GM12878 (cell line): ENCODE measurements around the gene COL4A3. TPM values are rescaled to one million over a fixed set of nuclear protein-coding genes. Genes with fewer than 3 reads are reported as not detected.

Experiments used
- ATAC-seq: fragments of 200-7000 bp; cut with Tn5 transposase; 3 replicates; pipeline ENCODE4 v1.9.1; 2020; ENCODE audit warnings: mild to moderate bottlenecking, moderate library complexity
- BruUV-seq: library from RNA; stranded (reverse); fragments of 400-500 nt; replicated peaks from 2 replicates; lab custom pipeline; 2021; lab: Mats Ljungman, UMichigan
- CTCF ChIA-PET: fragments of 300-600 bp; sonication (Branson Sonifier 250); formaldehyde crosslinking; extraction: SDS; loops from one replicate; lab custom pipeline; 2021; ENCODE audit warnings: inconsistent platforms; lab: Yijun Ruan, JAX
- POLR2A ChIA-PET: fragments of 350-600 bp; formaldehyde crosslinking; extraction: SDS; loops from one replicate; lab custom pipeline; 2021; ENCODE audit warnings: inconsistent platforms; lab: Charles Lee
- RAD21 ChIA-PET: fragments of 300-600 bp; sonication (Branson Sonifier 250); formaldehyde crosslinking; loops from one replicate; lab custom pipeline; 2023; ENCODE audit warnings: antibody characterized with exemption; ENCODE audit not compliant: unreplicated experiment; lab: Charles Lee
- SMC1A ChIA-PET: fragments of 300-600 bp; sonication (Branson Sonifier 250); formaldehyde crosslinking; loops from one replicate; lab custom pipeline; 2023; ENCODE audit not compliant: unreplicated experiment, uncharacterized antibody; lab: Charles Lee
- DNase-seq: peaks from one replicate; pipeline ENCODE4 v3.0.0-alpha.2; 2011; ENCODE audit warnings: low read depth, low spot score
- FAIRE-seq: peaks from 3 replicates; lab custom pipeline; 2011; peaks lifted over from hg19 to GRCh38; lab: Jason Lieb, UNC
- H2AFZ ChIP-seq: 2 replicates; pipeline ENCODE4 v1.6.0; 2011; ENCODE audit warnings: low read depth, low read length, control low read depth; ENCODE audit not compliant: control insufficient read depth
- H3K27ac ChIP-seq: 2 replicates; pipeline ENCODE4 v1.5.1; 2011; ENCODE audit warnings: control low read depth; ENCODE audit not compliant: control insufficient read depth, insufficient read depth
- H3K27me3 ChIP-seq, 2 experiments: replicated peaks in 1 of 2; 2 replicates each; pipeline versions ENCODE4 v1.6.0 to v1.6.1; 2011; ENCODE audit warnings: low read length in 1 of 2; ENCODE audit not compliant: control insufficient read depth in 2 of 2, insufficient read depth in 2 of 2
- H3K36me3 ChIP-seq, 2 experiments: 2 replicates each; pipeline ENCODE4 v1.5.1; 2011; ENCODE audit warnings: low read length in 1 of 2; ENCODE audit not compliant: control insufficient read depth in 2 of 2, insufficient read depth in 2 of 2
- H3K4me1 ChIP-seq: 2 replicates; pipeline ENCODE4 v1.6.1; 2011; ENCODE audit warnings: mild to moderate bottlenecking, low read length, moderate library complexity, mixed read lengths; ENCODE audit not compliant: control insufficient read depth, insufficient read depth
- H3K4me2 ChIP-seq: 2 replicates; pipeline ENCODE4 v1.6.0; 2011; ENCODE audit warnings: control low read depth; ENCODE audit not compliant: control insufficient read depth, insufficient read depth
- H3K4me3 ChIP-seq: fragments of 200-600 bp; sonication (generic); 2 replicates; pipeline ENCODE4 v1.5.1; 2016
- H3K79me2 ChIP-seq: 2 replicates; pipeline ENCODE4 v1.6.0; 2011; ENCODE audit warnings: low read length; ENCODE audit not compliant: control insufficient read depth, insufficient read depth
- H3K9ac ChIP-seq: 2 replicates; pipeline ENCODE4 v1.8.0; 2011; ENCODE audit warnings: low read length, control low read depth, mixed read lengths; ENCODE audit not compliant: control insufficient read depth, insufficient read depth
- H3K9me3 ChIP-seq: replicated peaks from 3 replicates; pipeline ENCODE4 v1.5.1; 2011; ENCODE audit warnings: mild to moderate bottlenecking, low read length; ENCODE audit not compliant: control insufficient read depth, insufficient read depth
- H4K20me1 ChIP-seq: 2 replicates; pipeline ENCODE4 v1.6.0; 2011; ENCODE audit not compliant: control insufficient read depth, insufficient read depth
- GABPA ChIP-seq: IDR thresholded peaks from 2 replicates; pipeline ENCODE4 v1.6.1; 2014; ENCODE audit warnings: antibody characterized with exemption, low read depth, mild to moderate bottlenecking, inconsistent platforms
- IKZF1 ChIP-seq: fragments of 450-650 bp; conservative IDR thresholded peaks from 2 replicates; pipeline ENCODE4 v1.6.1; 2017; ENCODE audit warnings: antibody characterized with exemption, mild to moderate bottlenecking
- MAX ChIP-seq: IDR thresholded peaks from 2 replicates; pipeline ENCODE4 v1.6.1; 2012; ENCODE audit warnings: low read depth, low read length, improper control_type of control experiment
- NFXL1 ChIP-seq: fragments of 450-650 bp; IDR thresholded peaks from 2 replicates; pipeline ENCODE4 v1.6.1; 2017; ENCODE audit warnings: antibody characterized with exemption, mild to moderate bottlenecking, borderline replicate concordance
- NR2C2 ChIP-seq: IDR thresholded peaks from 2 replicates; pipeline ENCODE4 v1.6.1; 2011; ENCODE audit warnings: borderline replicate concordance, low read depth; ENCODE audit not compliant: control insufficient read depth, insufficient read length
- NR2F1 ChIP-seq: fragments of 450-650 bp; conservative IDR thresholded peaks from 2 replicates; pipeline ENCODE4 v1.6.1; 2017; ENCODE audit warnings: mild to moderate bottlenecking
- RAD21 ChIP-seq: IDR thresholded peaks from 2 replicates; pipeline ENCODE4 v1.6.1; 2011; ENCODE audit warnings: mild to moderate bottlenecking, low read depth, low read length, moderate library complexity; ENCODE audit not compliant: insufficient read depth
- RCOR1 ChIP-seq: conservative IDR thresholded peaks from 2 replicates; pipeline ENCODE4 v1.6.1; 2012; ENCODE audit warnings: low read depth, low read length, improper control_type of control experiment
- SUPT20H ChIP-seq: IDR thresholded peaks from 2 replicates; pipeline ENCODE4 v1.6.1; 2011; ENCODE audit warnings: low read depth, mild to moderate bottlenecking, low read length, moderate library complexity, borderline replicate concordance; ENCODE audit not compliant: control insufficient read depth
- YBX1 ChIP-seq: fragments of 450-650 bp; IDR thresholded peaks from 2 replicates; pipeline ENCODE4 v1.6.1; 2016; ENCODE audit warnings: antibody characterized with exemption
- ZNF622 ChIP-seq: fragments of 450-650 bp; IDR thresholded peaks from 2 replicates; pipeline ENCODE4 v1.6.1; 2017; ENCODE audit warnings: mild to moderate bottlenecking, inconsistent platforms
- WGBS: methylation state at CpG from one replicate; pipeline ENCODE4 v1.1.6; 2016; ENCODE audit warnings: low lambda C conversion rate; ENCODE audit not compliant: insufficient replicate concordance, insufficient coverage; ENCODE audit errors: missing lambda C conversion rate; 5-methylcytosine and 5-hydroxymethylcytosine counted together
- in situ Hi-C: fragments of 300-500 bp; cut with MboI; formaldehyde crosslinking; loops from 9 replicates; pipeline ENCODE4 v1.14.3; 2018; ENCODE audit warnings: mixed read lengths
- intact Hi-C: fragments of 100-400 bp; cut with micrococcal nuclease; formaldehyde crosslinking; loops from one replicate; pipeline ENCODE4 v1.14.2; 2022; ENCODE audit not compliant: unreplicated experiment
- polyA plus RNA-seq, 11 experiments: library from polyadenylated mRNA; depleted of rRNA in 4 of 11; unstranded in 6 of 11; stranded (reverse) in 5 of 11; fragments of >200 nt; fragmentation: Nextera tagmentation in 4 of 11; fragmentation: Illumina TruSeq in 1 of 11; extraction: Ambion mirVana in 4 of 11; extraction: Trizol in 1 of 11; gene quantifications; 1 replicate in 1 of 11; 2 replicates in 10 of 11; pipeline versions ENCODE4 v1.2.1 to v1.2.3, GENCODE V29; 2011 to 2016; ENCODE audit warnings: inconsistent platforms in 2 of 11, missing spikeins in 2 of 11, low read depth in 1 of 11
- total RNA-seq, 4 experiments: library from RNA; depleted of rRNA in 3 of 4; stranded (reverse); fragments of >200 nt in 3 of 4; fragmentation: Illumina TruSeq in 1 of 4; extraction: Trizol in 1 of 4; gene quantifications; 2 replicates each; pipeline versions ENCODE4 v1.2.1 to v1.2.3, GENCODE V29; 2013 to 2021

COL4A3 gene
- total and polyA plus RNA-seq, 10 of the 15 experiments (the other 5 are each of a cell fraction or from before 2014, with no cell fraction given) = 0.34 to 10.5 (median 3.8) TPM

GRCh38 chr2:227180770-227181169, 16.3 kb downstream of the COL4A3 start:
- ChIA-PET SMC1A (no interaction called here), POLR2A (no interaction called here), RAD21 (no interaction called here), CTCF (no interaction called here)
- H3K27ac ChIP-seq = no peak overlapping the region
- no peak overlapping the region for H3K9ac ChIP-seq
- intact Hi-C loops (no loop called here), in situ Hi-C loops (no loop called here)
- H3K79me2 ChIP-seq = no peaks in the 10 kb centered on the region
- WGBS = 98% methylated on average over 3 of the region's 3 CpGs
- no peak overlapping the region for H3K4me2 ChIP-seq
- no peak overlapping the region for H2AFZ ChIP-seq
- H3K4me1 ChIP-seq = no peaks in the 10 kb centered on the region
- no peak overlapping the region for H3K4me3 ChIP-seq
- no peaks in the 10 kb centered on the region for H4K20me1 ChIP-seq
- no peak for TF ChIP-seq RCOR1
- TF ChIP-seq NR2F1 = no peak
- TF ChIP-seq ZNF622 = no peak
- TF ChIP-seq NR2C2 = no peak
- no peak for TF ChIP-seq IKZF1
- no peak for TF ChIP-seq MAX
- TF ChIP-seq RAD21 = no peak
- no peak for TF ChIP-seq YBX1
- TF ChIP-seq SUPT20H = no peak
- TF ChIP-seq NFXL1 = no peak
- TF ChIP-seq GABPA = no peak
- H3K36me3 ChIP-seq = no peaks in the 10 kb centered on the region
- no peaks in the 10 kb centered on the region for H3K27me3 ChIP-seq
- BruUV-seq = no TSS peak
- DNase-seq (no peak), FAIRE-seq (no peak), ATAC-seq (no peak)
- no peaks in the 10 kb centered on the region for H3K9me3 ChIP-seq
